Thyroid gland (tissue), 4 donors: ENCODE results near the gene WDR59.

Source experiments
- CTCF ChIP-seq, 6 experiments: fragments of 200-600 bp in 3 of 6; fragments of 450-650 bp in 3 of 6; sonication (generic) in 3 of 6; IDR thresholded peaks; one replicate each; pipeline ENCODE4 v1.5.1; 2016 to 2019; ENCODE audit warnings: antibody characterized with exemption in 6 of 6, mild to moderate bottlenecking in 2 of 6, inconsistent platforms in 1 of 6, moderate library complexity in 1 of 6
- POLR2A ChIP-seq, 2 donors: fragments of 450-650 bp; IDR thresholded peaks; one replicate each; pipeline ENCODE4 v1.6.1; 2017; ENCODE audit warnings: antibody characterized with exemption in 2 of 2, mild to moderate bottlenecking in 2 of 2, moderate library complexity in 1 of 2

GRCh38 chr16:75022567-75022966 lies 37.6 kb upstream of the WDR59 start:
- TF ChIP-seq CTCF (IDR thresholded peaks at IDR 0.05): no peak
- TF ChIP-seq POLR2A (IDR thresholded peaks at IDR 0.05): no peak
